DND-41 (cell line): ENCODE data around the gene TKT.

ENCODE experiments used
- CTCF ChIP-seq: IDR thresholded peaks from 2 replicates; pipeline ENCODE4 v1.5.1; 2012; ENCODE audit warnings: borderline replicate concordance, low read length, moderate library complexity, mild to moderate bottlenecking; ENCODE audit not compliant: poor library complexity, severe bottlenecking; ENCODE audit errors: extremely low read depth
- EZH2 ChIP-seq: IDR thresholded peaks from 3 replicates; pipeline ENCODE4 v1.6.1; 2012; ENCODE audit warnings: borderline replicate concordance, low read depth, mild to moderate bottlenecking, moderate library complexity, low read length, inconsistent platforms; ENCODE audit not compliant: severe bottlenecking

- TF ChIP-seq CTCF = no peak
- TF ChIP-seq EZH2 = no peak
Measured at GRCh38 chr3:53273146-53273670, 17.4 kb upstream of the TKT start.
